Neural progenitor cell (in vitro differentiated cells): ENCODE data around the gene HRH2. TPM values are rescaled to one million over a fixed set of nuclear protein-coding genes. Genes with fewer than 3 reads are reported as not detected.

ENCODE experiments used
- DNase-seq: peaks from one replicate; pipeline ENCODE4 v3.0.0-alpha.2; 2016; ENCODE audit warnings: low spot score
- H2AFZ ChIP-seq: fragments of 200-600 bp; sonication (generic); replicated peaks from 2 replicates; pipeline ENCODE4 v1.6.1; 2016; ENCODE audit warnings: antibody characterized with exemption
- H3F3A ChIP-seq: fragments of 200-600 bp; sonication (generic); 2 replicates; pipeline ENCODE4 v1.6.1; 2016; ENCODE audit warnings: antibody characterized with exemption, low read depth
- H3K27ac ChIP-seq: fragments of 200-600 bp; sonication (generic); 2 replicates; pipeline ENCODE4 v1.5.1; 2016; ENCODE audit warnings: mild to moderate bottlenecking
- H3K27me3 ChIP-seq: fragments of 200-600 bp; sonication (generic); 2 replicates; pipeline ENCODE4 v1.6.1; 2016; ENCODE audit warnings: mild to moderate bottlenecking, moderate library complexity
- H3K36me3 ChIP-seq: fragments of 200-600 bp; sonication (generic); 2 replicates; pipeline ENCODE4 v1.5.1; 2016
- H3K4me1 ChIP-seq: fragments of 200-600 bp; sonication (generic); 2 replicates; pipeline ENCODE4 v1.6.1; 2016; ENCODE audit warnings: mixed run types
- H3K4me2 ChIP-seq: fragments of 200-600 bp; sonication (generic); 2 replicates; pipeline ENCODE4 v1.6.1; 2016
- H3K4me3 ChIP-seq: fragments of 200-600 bp; sonication (generic); 2 replicates; pipeline ENCODE4 v1.5.1; 2016
- H3K79me2 ChIP-seq: fragments of 200-600 bp; sonication (generic); 2 replicates; pipeline ENCODE4 v1.6.1; 2016; ENCODE audit warnings: low read depth
- H3K9ac ChIP-seq: fragments of 200-600 bp; sonication (generic); 2 replicates; pipeline ENCODE4 v1.6.1; 2016
- H3K9me3 ChIP-seq: fragments of 200-600 bp; sonication (generic); 2 replicates; pipeline ENCODE4 v1.5.1; 2016; ENCODE audit warnings: low read depth
- H4K20me1 ChIP-seq: fragments of 200-600 bp; sonication (generic); 2 replicates; pipeline ENCODE4 v1.6.1; 2016; ENCODE audit warnings: low read depth
- H3K27ac Mint-ChIP-seq: 3 replicates; pipeline ENCODE4 v1.8.0; 2021; ENCODE audit warnings: mixed read lengths
- H3K27me3 Mint-ChIP-seq: 2 replicates; pipeline ENCODE4 v1.8.0; 2022; ENCODE audit warnings: low read depth, mild to moderate bottlenecking, inconsistent platforms, moderate library complexity, mixed read lengths; ENCODE audit not compliant: insufficient read depth
- H3K36me3 Mint-ChIP-seq: 3 replicates; pipeline ENCODE4 v1.8.0; 2021; ENCODE audit warnings: mixed read lengths
- H3K4me1 Mint-ChIP-seq: 3 replicates; pipeline ENCODE4 v1.8.0; 2021; ENCODE audit warnings: mixed read lengths
- H3K4me3 Mint-ChIP-seq: 3 replicates; pipeline ENCODE4 v1.8.0; 2021; ENCODE audit warnings: mild to moderate bottlenecking, moderate library complexity, mixed read lengths
- H3K9me3 Mint-ChIP-seq: 3 replicates; pipeline ENCODE4 v1.8.0; 2020; ENCODE audit warnings: mixed read lengths
- EZH2 ChIP-seq: fragments of 200-600 bp; sonication (generic); IDR thresholded peaks from 2 replicates; pipeline ENCODE4 v1.6.1; 2017; ENCODE audit warnings: antibody characterized with exemption, mild to moderate bottlenecking, moderate library complexity
- EZH2phosphoT487 ChIP-seq: fragments of 200-600 bp; sonication (generic); IDR thresholded peaks from 2 replicates; pipeline ENCODE4 v1.6.1; 2017; ENCODE audit warnings: antibody characterized with exemption
- total RNA-seq: library from RNA; depleted of rRNA; stranded (reverse); fragments of >200 nt; gene quantifications from 2 replicates; pipeline ENCODE4 v1.2.3, GENCODE V29; 2015; ENCODE audit warnings: low replicate concordance
- TF ChIP-seq, protein P1 (sequence below): fragments of 200-600 bp; sonication (generic); IDR thresholded peaks from 2 replicates; pipeline ENCODE4 v1.5.1; 2017; ENCODE audit warnings: antibody characterized with exemption, mild to moderate bottlenecking

HRH2 gene
- total RNA-seq, 1 donor from 2014 or later: not detected

GRCh38 chr5:175728885-175729828 lies 71.3 kb downstream of the HRH2 start:
- DNase-seq: peak; percentile 78
- Histone ChIP-seq H3K36me3 (no peaks in the 10 kb centered on the region), H3K4me1 (no peaks in the 10 kb centered on the region), H3K79me2 (no peaks in the 10 kb centered on the region), H3K27ac (no peak overlapping the region), H3K4me3 (peak overlapping the region; percentile 44), H3K9ac (no peak overlapping the region), H2AFZ (peak overlapping the region; percentile 74), H3K27me3 (no peaks in the 10 kb centered on the region), H3F3A (peaks cover 5% of the 10 kb centered on the region), H3K9me3 (no peaks in the 10 kb centered on the region), H4K20me1 (peaks cover 4% of the 10 kb centered on the region), H3K4me2 (peak overlapping the region; percentile 86)
- Mint-ChIP-seq H3K36me3 (no peaks in the 10 kb centered on the region), H3K9me3 (peaks cover 9% of the 10 kb centered on the region), H3K27me3 (peaks cover 9% of the 10 kb centered on the region), H3K4me3 (peak overlapping the region; percentile 67), H3K4me1 (peaks cover 25% of the 10 kb centered on the region), H3K27ac (peak overlapping the region; percentile 31)
- no peak for TF ChIP-seq EZH2
- TF ChIP-seq, protein P1, sequence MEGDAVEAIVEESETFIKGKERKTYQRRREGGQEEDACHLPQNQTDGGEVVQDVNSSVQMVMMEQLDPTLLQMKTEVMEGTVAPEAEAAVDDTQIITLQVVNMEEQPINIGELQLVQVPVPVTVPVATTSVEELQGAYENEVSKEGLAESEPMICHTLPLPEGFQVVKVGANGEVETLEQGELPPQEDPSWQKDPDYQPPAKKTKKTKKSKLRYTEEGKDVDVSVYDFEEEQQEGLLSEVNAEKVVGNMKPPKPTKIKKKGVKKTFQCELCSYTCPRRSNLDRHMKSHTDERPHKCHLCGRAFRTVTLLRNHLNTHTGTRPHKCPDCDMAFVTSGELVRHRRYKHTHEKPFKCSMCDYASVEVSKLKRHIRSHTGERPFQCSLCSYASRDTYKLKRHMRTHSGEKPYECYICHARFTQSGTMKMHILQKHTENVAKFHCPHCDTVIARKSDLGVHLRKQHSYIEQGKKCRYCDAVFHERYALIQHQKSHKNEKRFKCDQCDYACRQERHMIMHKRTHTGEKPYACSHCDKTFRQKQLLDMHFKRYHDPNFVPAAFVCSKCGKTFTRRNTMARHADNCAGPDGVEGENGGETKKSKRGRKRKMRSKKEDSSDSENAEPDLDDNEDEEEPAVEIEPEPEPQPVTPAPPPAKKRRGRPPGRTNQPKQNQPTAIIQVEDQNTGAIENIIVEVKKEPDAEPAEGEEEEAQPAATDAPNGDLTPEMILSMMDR: peak; percentile 47

DNA sequence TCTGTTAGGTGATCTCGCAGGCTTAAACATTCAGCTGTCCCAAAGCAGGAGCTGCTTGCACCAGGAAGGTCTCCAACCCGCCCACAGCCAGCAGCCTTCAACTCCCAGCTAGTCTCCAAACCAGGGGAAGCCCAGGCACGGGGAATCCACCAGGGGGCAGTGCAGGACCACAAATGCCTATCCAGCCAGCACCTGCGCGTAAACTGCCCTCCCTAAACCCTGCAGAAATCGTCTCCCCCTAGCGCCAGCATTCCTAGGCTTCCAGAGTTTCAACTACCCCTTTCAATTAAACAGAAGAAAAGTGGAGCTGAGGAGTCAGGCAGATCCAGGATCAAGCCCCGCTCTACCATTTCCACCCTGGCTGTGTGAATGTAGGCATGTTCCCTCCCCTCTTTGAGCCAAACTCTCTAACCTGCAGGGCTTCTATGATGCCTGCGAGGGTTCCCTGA lies 72.0 kb downstream of the HRH2 start:
- peaks cover 4% of the 10 kb centered on the region for H4K20me1 ChIP-seq
- Mint-ChIP-seq H3K4me1 (peaks cover 20% of the 10 kb centered on the region), H3K9me3 (peaks cover 9% of the 10 kb centered on the region), H3K4me3 (peak overlapping the region; percentile 67), H3K27me3 (peaks cover 9% of the 10 kb centered on the region), H3K27ac (no peak overlapping the region), H3K36me3 (no peaks in the 10 kb centered on the region)
- no peaks in the 10 kb centered on the region for H3K9me3 ChIP-seq
- no peak overlapping the region for H3K9ac ChIP-seq
- no peaks in the 10 kb centered on the region for H3K36me3 ChIP-seq
- no peaks in the 10 kb centered on the region for H3K79me2 ChIP-seq
- H3F3A ChIP-seq: peaks cover 5% of the 10 kb centered on the region
- peak overlapping the region; percentile 86 for H3K4me2 ChIP-seq
- peak overlapping the region; percentile 44 for H3K4me3 ChIP-seq
- no peaks in the 10 kb centered on the region for H3K27me3 ChIP-seq
- no peak overlapping the region for H3K27ac ChIP-seq
- TF ChIP-seq, protein P1: peak; percentile 98
- TF ChIP-seq EZH2phosphoT487: no peak
- H3K4me1 ChIP-seq: no peaks in the 10 kb centered on the region
- H2AFZ ChIP-seq: peak overlapping the region; percentile 74
- DNase-seq: peak; percentile 96

GRCh38 chr5:175731172-175731571 lies 73.3 kb downstream of the HRH2 start:
- Histone ChIP-seq H3F3A (peaks cover 5% of the 10 kb centered on the region), H3K79me2 (no peaks in the 10 kb centered on the region), H2AFZ (no peak overlapping the region), H3K36me3 (no peaks in the 10 kb centered on the region), H3K4me3 (no peak overlapping the region), H3K9me3 (no peaks in the 10 kb centered on the region), H3K9ac (no peak overlapping the region), H3K4me2 (no peak overlapping the region), H3K4me1 (no peaks in the 10 kb centered on the region), H3K27ac (no peak overlapping the region), H4K20me1 (peaks cover 4% of the 10 kb centered on the region), H3K27me3 (no peaks in the 10 kb centered on the region)
- H3K27me3 Mint-ChIP-seq: peaks cover 12% of the 10 kb centered on the region
- no peaks in the 10 kb centered on the region for H3K36me3 Mint-ChIP-seq
- H3K4me1 Mint-ChIP-seq: peaks cover 24% of the 10 kb centered on the region
- no peak for TF ChIP-seq EZH2phosphoT487
- TF ChIP-seq, protein P1: no peak
- no peak for TF ChIP-seq EZH2
- DNase-seq: no peak
- no peak overlapping the region for H3K4me3 Mint-ChIP-seq
- peaks cover 9% of the 10 kb centered on the region for H3K9me3 Mint-ChIP-seq
- H3K27ac Mint-ChIP-seq: no peak overlapping the region
